NCI-H526 (cell line): Measurements from ENCODE around the gene ST14.

Experiments
- DNase-seq, 2 experiments: peaks; one replicate each; lab custom pipeline; 2025; lab: John Stamatoyannopoulos, UW

The ST14 gene

GRCh38 chr11:130159657-130160497 is at the start of gene ST14:
TSS of gene ST14 (plus strand) at chr11:130159782. CDS start at chr11:130159980, 198 bp downstream.
- DNase-seq: peak; percentile 82 to 98

- no peak for DNase-seq
Measured at GRCh38 chr11:130110339-130111108, 49.1 kb upstream of the ST14 start.

- DNase-seq: no peak
Measured at GRCh38 chr11:130112071-130112830, 47.3 kb upstream of the ST14 start.

- DNase-seq: no peak
Measured at GRCh38 chr11:130114281-130114680, 45.3 kb upstream of the ST14 start.

- no peak for DNase-seq
Measured at GRCh38 chr11:130114726-130115125, 44.9 kb upstream of the ST14 start.

GRCh38 chr11:130115218-130115617 is 44.4 kb upstream of the ST14 start:
- DNase-seq: no peak

- DNase-seq: no peak
Measured at GRCh38 chr11:130118165-130118564, 41.4 kb upstream of the ST14 start.

GRCh38 chr11:130118636-130119387 is 40.8 kb upstream of the ST14 start:
- DNase-seq: no peak

- no peak for DNase-seq
Measured at GRCh38 chr11:130120045-130120444, 39.5 kb upstream of the ST14 start.

- DNase-seq: no peak
Measured at GRCh38 chr11:130121445-130121978, 38.1 kb upstream of the ST14 start.

GRCh38 chr11:130122141-130122575 is 37.4 kb upstream of the ST14 start:
- DNase-seq: no peak

- no peak for DNase-seq
Measured at GRCh38 chr11:130123414-130124040, 36.1 kb upstream of the ST14 start.

- no peak for DNase-seq
Measured at GRCh38 chr11:130124096-130124495, 35.5 kb upstream of the ST14 start.

- DNase-seq: no peak
Measured at GRCh38 chr11:130125638-130126037, 33.9 kb upstream of the ST14 start.

GRCh38 chr11:130126516-130126915 is 33.1 kb upstream of the ST14 start:
- no peak for DNase-seq

GRCh38 chr11:130127509-130127908 is 32.1 kb upstream of the ST14 start:
- DNase-seq: no peak

- no peak for DNase-seq
Measured at GRCh38 chr11:130128626-130129025, 31.0 kb upstream of the ST14 start.

- no peak for DNase-seq
Measured at GRCh38 chr11:130129922-130130321, 29.7 kb upstream of the ST14 start.

- DNase-seq: peak; percentile 75 to 92
Measured at GRCh38 chr11:130131961-130132850, 27.4 kb upstream of the ST14 start.

GRCh38 chr11:130133716-130134115 is 25.9 kb upstream of the ST14 start:
- no peak for DNase-seq
